C4-2B (cell line): ENCODE measurements around the gene CAPN11.

ENCODE experiments used
- H3K27ac ChIP-seq: fragments of 450-650 bp; 2 replicates; pipeline ENCODE4 v1.5.1; 2017
- ZFX ChIP-seq: fragments of 450-650 bp; IDR thresholded peaks from 2 replicates; pipeline ENCODE4 v1.6.1; 2017
- TF ChIP-seq, protein P1 (sequence below): fragments of 450-650 bp; conservative IDR thresholded peaks from 2 replicates; pipeline ENCODE4 v1.5.1; 2017; ENCODE audit warnings: mild to moderate bottlenecking

CAPN11 gene

DNA sequence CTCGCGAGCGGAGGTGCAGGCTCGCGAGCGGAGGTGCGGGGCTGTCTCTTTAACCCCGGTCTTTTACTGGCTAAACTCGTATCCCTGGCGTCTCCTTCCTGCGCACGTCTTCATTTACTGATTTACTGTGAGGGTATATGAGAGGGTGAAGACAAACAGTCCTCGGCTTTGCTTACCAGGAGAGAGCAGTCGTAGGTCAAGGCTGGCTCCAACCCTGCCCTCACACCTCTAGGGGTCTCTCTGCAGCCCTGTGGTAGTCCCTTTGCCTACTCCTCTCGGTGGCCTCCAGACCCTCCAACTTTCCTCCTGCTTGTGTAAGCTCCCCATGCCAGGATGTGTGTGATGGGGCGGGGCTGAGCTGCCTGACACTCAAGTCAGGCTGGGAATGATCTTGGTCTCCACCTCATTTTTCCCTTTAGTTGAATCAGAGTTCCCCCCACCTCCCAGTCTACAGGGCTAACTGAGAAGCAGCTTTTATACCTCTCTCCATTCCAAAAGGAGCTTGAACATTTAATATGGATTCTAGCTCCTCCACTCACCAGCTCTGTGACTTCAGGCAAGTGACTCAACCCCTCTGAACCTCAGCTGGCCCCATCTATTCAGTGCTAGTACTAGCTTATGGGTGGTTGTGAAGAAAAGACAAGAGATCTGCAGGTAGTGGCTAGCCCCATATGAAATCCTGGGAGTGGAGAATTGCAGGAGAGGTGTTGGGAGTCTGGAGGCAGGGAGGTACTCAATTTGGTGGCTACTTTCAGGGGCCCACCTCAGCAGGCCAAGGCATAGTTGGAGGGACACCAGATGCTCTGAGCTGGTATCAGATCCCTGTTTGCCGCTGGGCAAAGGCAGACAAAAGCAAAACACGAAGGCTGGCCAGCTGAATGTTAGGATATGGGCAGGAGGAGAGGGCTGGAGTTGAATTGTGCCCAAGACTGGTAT, 65.7 kb downstream of the CAPN11 start:
- peak overlapping the region; percentile 75 for H3K27ac ChIP-seq
- TF ChIP-seq ZFX: no peak
- TF ChIP-seq, protein P1, sequence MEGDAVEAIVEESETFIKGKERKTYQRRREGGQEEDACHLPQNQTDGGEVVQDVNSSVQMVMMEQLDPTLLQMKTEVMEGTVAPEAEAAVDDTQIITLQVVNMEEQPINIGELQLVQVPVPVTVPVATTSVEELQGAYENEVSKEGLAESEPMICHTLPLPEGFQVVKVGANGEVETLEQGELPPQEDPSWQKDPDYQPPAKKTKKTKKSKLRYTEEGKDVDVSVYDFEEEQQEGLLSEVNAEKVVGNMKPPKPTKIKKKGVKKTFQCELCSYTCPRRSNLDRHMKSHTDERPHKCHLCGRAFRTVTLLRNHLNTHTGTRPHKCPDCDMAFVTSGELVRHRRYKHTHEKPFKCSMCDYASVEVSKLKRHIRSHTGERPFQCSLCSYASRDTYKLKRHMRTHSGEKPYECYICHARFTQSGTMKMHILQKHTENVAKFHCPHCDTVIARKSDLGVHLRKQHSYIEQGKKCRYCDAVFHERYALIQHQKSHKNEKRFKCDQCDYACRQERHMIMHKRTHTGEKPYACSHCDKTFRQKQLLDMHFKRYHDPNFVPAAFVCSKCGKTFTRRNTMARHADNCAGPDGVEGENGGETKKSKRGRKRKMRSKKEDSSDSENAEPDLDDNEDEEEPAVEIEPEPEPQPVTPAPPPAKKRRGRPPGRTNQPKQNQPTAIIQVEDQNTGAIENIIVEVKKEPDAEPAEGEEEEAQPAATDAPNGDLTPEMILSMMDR: no peak; the same call in 1 of the 2 replicates

DNA sequence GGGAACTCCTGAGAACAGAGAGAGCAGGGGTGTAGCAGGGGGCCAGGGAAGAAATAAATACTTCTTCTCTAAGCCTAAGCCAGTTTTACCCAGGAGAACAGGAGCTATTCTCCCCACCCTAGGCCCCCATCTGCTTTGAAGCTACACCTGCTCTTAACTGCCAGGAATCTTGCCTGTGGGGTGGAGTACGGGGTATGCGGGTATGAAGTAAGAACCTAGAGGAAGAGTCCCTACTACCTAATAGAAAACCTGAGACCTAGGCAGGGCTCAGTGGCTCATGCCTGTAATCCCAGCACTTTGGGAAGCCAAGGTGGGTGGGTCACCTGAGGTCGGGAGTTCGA, 66.3 kb downstream of the CAPN11 start:
- TF ChIP-seq ZFX: no peak
- TF ChIP-seq, protein P1: no peak
- H3K27ac ChIP-seq: peak overlapping the region; percentile 75

DNA sequence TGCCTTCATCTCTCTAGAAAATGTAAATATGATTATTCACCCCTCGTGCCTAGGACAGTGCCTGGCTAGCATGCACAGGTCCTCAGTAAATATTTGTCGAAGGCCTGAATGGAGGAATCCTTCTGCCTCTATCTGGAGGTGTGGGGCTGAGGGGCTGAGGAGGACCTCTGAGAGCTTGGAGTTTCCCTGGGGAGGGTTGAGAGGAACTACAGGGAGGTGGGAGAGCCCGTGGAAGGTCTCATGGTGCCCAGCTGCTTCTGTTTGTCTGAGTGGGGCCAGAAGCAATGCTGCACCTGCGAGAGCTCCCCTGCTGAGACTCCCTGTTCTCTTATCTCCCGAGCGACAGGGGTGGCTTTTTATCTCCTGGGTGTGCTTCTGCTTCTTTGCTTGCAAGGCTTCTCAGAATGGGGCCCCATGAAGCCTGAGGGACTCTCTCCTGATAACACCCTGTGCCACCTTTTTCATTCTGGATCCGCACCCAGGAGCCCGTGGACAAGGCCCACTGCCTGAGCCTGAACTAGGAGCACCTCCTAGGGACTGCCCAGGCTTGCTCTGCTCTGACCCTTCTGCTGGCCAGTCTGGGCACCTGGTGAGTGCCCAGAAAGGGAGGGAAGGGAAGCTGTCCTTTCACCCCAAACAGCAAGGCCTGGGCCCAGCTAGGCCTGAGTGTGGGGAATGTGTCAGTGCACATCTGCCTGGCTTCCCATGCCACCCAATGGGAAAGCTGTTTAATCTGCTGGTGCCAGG, 67.1 kb downstream of the CAPN11 start:
- TF ChIP-seq ZFX: no peak
- TF ChIP-seq, protein P1: no peak
- H3K27ac ChIP-seq: no peak overlapping the region

DNA sequence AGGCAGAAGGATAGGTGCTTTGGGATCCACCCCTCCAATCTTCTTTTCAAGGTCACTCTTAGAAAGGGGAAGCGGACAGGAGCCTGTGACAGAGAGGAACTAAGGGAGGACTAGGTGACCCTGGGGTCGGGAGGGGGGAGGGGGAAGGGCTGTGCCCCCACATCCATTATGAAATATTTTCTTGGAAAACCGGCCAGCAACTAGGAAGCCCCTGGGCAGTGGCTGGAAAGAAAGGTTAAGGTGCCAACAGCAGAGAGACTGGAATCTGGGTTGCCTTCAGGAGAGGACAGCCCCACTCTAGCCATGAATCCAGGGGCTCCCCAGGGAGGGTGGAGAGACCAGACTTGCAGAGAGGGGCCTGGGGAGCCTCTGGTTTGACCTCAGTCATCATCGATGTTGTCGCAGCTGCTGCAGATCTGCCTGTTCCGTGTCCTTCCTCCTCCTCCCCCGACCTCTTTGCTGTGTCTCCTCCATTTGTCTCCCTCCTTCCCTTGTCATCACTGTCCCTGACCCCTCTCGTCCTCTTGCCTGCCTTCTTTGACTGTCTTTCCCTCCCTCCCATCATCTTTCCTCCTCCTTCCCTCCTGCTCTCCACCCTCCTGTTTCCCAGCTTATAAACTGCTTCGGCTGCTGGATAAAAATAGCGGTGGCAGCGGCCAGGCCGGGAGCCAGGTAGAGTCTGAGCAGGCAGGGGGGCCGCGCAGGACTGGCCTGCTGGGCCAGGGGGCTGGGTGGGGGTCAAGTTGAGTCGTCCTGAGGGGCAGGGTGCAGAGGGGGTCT, 67.9 kb downstream of the CAPN11 start:
- TF ChIP-seq, protein P1: no peak
- no peak for TF ChIP-seq ZFX
- no peak overlapping the region for H3K27ac ChIP-seq

DNA sequence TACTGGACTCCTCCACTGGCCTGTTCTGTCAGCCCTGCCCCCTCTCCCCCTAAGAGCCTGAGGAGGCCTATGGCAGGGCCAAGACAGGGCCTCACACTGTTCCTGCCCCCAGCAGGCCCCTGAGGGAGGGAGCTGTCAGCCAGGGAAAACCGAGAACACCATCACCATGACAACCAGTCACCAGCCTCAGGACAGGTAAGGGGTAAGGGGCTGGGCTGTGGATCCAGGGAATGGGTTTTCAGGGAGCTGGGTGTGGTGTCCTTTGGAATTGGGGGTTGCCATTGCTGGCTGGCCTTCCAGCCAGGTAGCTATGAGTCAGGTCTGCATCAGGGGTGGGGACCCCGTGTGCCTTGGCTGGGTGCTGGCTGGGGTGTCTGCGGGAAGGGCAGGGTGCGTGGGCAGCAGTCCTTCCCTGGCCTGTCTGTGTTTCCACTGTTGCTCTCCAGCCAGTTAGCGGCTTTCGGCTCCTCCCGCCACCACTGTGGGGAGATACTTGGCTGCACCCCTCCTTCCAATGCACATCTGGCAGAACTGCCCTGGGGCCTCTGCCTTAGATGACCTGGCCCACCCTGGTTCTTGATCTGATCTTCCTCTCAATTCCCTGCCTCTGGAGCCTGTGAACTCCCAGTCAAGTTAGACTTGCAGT, 68.7 kb downstream of the CAPN11 start:
- no peak overlapping the region for H3K27ac ChIP-seq

DNA sequence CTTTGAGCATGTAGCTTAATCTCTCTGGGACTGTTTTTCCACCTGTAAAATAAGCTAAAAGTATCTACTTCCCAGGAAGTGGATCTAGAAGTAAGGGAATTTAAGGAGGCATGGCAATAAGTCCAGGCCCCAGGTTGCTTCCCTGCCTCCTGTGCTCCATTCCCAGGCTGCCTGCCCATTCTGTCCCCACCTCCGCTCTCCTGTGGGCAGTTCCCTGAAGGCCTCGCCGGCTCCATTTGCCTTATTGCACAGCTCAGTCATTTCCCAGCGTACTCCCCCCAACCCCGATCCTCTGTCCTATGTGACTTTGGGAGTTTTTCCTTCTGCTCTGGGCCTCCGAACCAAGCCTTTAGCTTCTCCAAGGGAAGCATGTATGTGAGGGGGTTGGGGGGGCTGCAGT, 69.4 kb downstream of the CAPN11 start:
- H3K27ac ChIP-seq: no peak overlapping the region
- no peak for TF ChIP-seq ZFX

More for the DNA sequence above, 68.7 kb downstream of the CAPN11 start:
- TF ChIP-seq, protein P1: no peak
- TF ChIP-seq ZFX: no peak

DNA sequence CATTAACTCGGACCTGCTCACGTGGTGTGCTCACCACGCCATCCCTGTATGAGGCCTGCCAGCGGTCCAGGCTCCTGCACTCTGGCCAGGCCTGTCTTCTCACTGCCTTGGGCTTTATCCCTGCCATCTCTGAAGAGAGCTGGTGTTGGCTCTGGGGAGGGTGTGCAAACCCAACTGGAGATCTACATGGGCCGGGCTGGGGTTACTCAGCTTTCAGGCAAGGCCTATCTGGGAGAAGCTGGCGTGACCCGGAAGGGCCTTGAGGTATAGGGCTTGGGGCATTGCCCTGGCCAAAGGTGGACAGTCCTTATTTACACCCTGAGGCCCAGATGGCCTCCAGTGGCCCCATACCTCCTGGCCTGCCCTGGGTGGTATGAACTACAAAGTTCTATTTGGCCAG, 69.8 kb downstream of the CAPN11 start:
- no peak for TF ChIP-seq ZFX
- TF ChIP-seq, protein P1: no peak
- H3K27ac ChIP-seq: no peak overlapping the region
